HL-60 (cell line): ENCODE results near the gene CPED1.

Experiments
- DNase-seq, 2 experiments: peaks; one replicate each; pipeline ENCODE4 v3.0.0-alpha.2; 2010 to 2020; ENCODE audit warnings: low read depth in 1 of 2, low spot score in 1 of 2
- H3K27ac ChIP-seq: fragments of 250-450 bp; sonication (Bioruptor Pico); replicated peaks from 2 replicates; pipeline ENCODE4 v1.5.1; 2020; ENCODE audit warnings: mild to moderate bottlenecking, moderate library complexity
- H3K27me3 ChIP-seq: fragments of 250-450 bp; sonication (Bioruptor Pico); 2 replicates; pipeline ENCODE4 v1.5.1; 2021; ENCODE audit warnings: mild to moderate bottlenecking, moderate library complexity; ENCODE audit not compliant: insufficient read depth, poor library complexity, severe bottlenecking
- H3K4me3 ChIP-seq: replicated peaks from 2 replicates; pipeline ENCODE4 v1.5.1; 2011; ENCODE audit warnings: mild to moderate bottlenecking, control low read depth, low read length; ENCODE audit not compliant: insufficient read depth
- GABPA ChIP-seq: IDR thresholded peaks from 2 replicates; pipeline ENCODE4 v1.6.1; 2012; ENCODE audit warnings: low read depth
- POLR2AphosphoS5 ChIP-seq: IDR thresholded peaks from 2 replicates; pipeline ENCODE4 v1.6.1; 2012; ENCODE audit warnings: low read depth
- REST ChIP-seq: IDR thresholded peaks from 2 replicates; pipeline ENCODE4 v1.6.1; 2012; ENCODE audit warnings: low read depth; ENCODE audit not compliant: insufficient replicate concordance
- SPI1 ChIP-seq: IDR thresholded peaks from 2 replicates; pipeline ENCODE4 v1.6.1; 2012; ENCODE audit warnings: low read depth, mild to moderate bottlenecking, borderline replicate concordance
- TF ChIP-seq, protein P1 (sequence below): IDR thresholded peaks from one replicate; pipeline ENCODE4 v1.5.1; 2011; ENCODE audit warnings: low read length, control low read depth, inconsistent platforms; ENCODE audit not compliant: insufficient read depth

The CPED1 gene

DNA sequence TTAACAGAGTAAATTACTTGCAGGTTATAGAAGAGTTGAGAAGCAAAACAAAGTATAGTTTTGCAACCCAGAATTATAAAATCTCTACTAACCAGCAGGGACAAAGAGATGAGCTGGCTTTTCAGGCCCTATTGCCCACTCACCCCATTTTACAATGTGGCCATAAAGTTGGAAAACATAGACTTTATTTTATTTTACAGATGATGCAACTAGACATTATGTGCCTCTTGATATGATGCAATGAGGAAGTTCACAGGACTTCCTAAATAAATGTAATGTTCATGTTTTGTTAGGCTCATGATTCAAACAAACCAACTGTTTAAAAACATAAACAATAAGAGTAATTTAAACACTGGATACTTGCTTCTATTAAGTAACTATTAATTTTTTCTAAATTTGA lies 199.2 kb downstream of the CPED1 start:
- H3K27ac ChIP-seq, result no peak overlapping the region
- H3K4me3 ChIP-seq, result no peak overlapping the region
- TF ChIP-seq REST, result no peak
- TF ChIP-seq POLR2AphosphoS5, result no peak
- TF ChIP-seq SPI1, result peak; percentile 57; the same call in 1 of the 2 replicates
- no peak for TF ChIP-seq GABPA
- H3K27me3 ChIP-seq, result no peaks in the 10 kb centered on the region
- no peak for DNase-seq

GRCh38 chr7:121192834-121193233 lies 204.3 kb downstream of the CPED1 start:
- Histone ChIP-seq H3K4me3 (no peak overlapping the region), H3K27ac (no peak overlapping the region), H3K27me3 (no peaks in the 10 kb centered on the region)
- no peak for DNase-seq
- TF ChIP-seq POLR2AphosphoS5 (no peak), GABPA (no peak), SPI1 (no peak), REST (no peak)
- TF ChIP-seq, protein P1, sequence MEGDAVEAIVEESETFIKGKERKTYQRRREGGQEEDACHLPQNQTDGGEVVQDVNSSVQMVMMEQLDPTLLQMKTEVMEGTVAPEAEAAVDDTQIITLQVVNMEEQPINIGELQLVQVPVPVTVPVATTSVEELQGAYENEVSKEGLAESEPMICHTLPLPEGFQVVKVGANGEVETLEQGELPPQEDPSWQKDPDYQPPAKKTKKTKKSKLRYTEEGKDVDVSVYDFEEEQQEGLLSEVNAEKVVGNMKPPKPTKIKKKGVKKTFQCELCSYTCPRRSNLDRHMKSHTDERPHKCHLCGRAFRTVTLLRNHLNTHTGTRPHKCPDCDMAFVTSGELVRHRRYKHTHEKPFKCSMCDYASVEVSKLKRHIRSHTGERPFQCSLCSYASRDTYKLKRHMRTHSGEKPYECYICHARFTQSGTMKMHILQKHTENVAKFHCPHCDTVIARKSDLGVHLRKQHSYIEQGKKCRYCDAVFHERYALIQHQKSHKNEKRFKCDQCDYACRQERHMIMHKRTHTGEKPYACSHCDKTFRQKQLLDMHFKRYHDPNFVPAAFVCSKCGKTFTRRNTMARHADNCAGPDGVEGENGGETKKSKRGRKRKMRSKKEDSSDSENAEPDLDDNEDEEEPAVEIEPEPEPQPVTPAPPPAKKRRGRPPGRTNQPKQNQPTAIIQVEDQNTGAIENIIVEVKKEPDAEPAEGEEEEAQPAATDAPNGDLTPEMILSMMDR, result no peak

DNA sequence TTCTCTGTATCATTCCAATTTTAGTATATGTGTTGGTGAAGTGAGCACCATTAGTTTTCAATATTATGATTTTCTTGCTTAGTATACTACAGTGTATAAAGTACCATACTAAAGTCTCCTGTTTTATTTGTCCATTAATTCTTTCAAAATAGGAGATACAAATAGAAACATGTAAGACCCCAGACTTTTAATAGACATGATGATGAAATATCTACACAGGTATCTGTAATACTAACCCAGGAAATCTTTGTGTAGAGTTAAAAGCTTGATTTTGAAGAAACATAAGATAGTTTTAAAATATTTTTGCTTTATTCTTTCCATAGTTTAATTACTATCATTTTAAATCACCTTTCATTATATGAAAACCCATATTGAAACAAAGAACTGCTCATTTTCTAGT lies 206.5 kb downstream of the CPED1 start:
- DNase-seq, result no peak

More for the DNA sequence above, 206.5 kb downstream of the CPED1 start:
- Histone ChIP-seq H3K4me3 (no peak overlapping the region), H3K27me3 (no peaks in the 10 kb centered on the region), H3K27ac (no peak overlapping the region)
- TF ChIP-seq GABPA, result no peak
- no peak for TF ChIP-seq POLR2AphosphoS5
- no peak for TF ChIP-seq SPI1
- TF ChIP-seq, protein P1, result no peak
- TF ChIP-seq REST, result no peak
